NCI-H82 (cell line): ENCODE measurements around the gene CD7.

Source experiments
- DNase-seq: peaks from one replicate; lab custom pipeline; 2025; lab: John Stamatoyannopoulos, UW

Gene CD7

DNA sequence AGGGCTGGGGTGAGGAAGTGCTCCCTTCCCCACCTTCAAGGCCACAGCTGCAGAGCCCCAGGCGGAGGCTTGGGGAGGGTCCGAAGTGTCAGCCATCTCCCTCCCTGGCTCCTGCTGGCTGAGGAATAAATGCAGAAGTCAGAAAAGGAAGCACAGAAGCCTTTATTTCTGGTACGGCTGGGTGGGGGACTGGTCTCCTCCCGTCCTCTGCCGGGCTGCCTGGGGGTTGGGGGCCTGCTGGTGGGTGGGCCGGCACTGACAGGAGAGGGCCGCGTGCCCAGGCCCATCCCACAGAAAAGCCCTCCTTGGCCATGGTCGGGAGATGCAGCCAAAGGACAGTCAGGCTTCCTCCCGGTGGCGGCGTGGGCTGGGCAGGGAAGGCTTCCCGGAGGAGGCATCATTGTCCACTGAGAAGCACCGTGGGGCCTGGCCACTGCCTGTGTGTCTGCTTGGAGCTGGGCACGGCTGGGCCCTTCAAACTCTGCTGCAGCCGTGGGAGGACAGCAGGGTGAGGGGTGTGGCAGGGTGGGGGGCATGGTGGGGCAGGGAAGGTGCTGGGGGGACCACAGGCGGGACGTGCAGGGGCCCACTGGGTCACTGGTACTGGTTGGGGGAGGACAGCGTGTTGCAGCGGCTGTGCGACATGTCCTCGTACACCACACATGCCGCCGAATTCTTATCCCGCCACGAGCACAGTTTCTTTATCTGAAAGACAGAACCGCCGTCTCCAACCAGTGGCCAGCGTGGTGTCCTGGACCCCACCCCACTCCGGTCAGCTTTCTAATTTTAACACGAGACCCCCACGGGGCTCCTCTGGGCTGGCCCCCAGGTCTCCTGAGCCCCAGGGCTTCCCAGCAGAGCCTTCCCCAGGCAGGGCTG, 2.4 kb downstream of the CD7 start:
- DNase-seq, result no peak

DNA sequence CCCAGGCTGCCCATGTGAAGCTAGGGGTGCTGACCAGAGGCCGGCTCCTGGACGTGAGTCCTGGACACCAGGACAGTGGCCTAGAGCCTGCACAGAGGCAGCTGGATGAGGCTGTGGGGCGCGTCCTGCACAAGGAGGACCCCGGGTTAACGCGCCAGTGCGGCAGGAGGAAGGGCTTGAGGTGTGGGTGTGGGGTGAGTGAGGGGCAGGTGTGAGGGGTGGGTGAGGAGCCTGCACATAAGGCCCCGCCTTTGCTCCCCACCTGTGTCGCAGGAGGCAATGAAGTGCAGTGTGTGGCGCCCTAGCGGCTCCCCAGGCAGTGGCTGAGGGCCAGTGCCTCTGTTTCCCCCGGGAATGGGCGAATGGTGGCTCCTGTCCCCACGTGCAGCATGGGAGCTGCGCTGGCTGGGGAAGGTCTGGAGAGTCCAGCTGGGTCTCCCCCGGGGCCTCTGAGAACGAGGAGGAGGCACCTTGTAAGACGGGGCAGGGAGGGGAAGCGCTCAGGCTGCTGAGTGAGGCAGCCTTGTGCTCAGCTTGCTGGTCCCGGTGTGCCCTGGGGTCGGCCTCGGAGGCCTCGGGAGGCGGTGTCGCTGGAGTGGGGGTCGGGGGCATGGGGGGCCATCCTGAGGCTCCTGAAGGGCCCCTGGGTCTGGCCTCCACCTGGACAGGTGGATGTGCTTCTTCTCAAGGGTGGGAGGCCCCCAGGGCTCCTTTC, 3.2 kb downstream of the CD7 start:
- no peak for DNase-seq

DNA sequence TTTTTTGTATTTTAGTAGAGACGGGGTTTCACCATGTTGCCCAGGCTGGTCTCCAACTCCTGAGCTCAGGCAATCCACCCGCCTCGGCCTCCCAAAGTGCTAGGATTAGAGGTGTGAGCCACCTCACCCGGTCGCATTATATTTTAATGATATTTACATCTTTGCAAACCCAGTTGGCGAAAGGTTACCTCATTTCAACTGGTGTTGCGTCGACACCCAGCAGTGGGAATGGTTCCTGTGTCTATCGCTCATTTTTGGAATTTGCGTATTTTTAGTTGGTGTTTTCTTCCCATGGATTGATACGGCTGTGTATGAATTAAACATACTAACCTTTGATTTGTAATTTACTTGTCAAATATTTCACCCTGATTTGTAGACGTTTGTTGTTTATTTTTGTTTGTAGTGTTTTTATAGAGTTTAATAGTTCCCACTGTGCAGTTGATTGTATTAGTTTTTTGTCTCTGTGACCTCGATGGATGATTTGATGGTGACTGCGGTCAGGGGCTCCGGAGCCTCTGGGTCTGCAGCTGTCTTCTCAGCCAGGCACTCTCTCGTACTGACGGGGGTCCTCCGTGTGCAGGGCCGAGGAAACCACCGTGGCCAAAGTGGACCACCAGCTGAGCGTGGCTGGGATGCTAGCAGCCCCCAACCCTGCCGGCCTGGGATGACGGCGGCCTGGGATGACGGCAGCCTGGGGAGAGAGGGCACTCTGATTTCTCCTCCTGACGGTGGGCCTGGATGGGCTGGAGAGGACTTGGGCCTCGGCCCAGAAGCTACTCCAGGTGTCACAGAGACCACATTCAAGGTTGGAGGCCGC, 4.0 kb downstream of the CD7 start:
- no peak for DNase-seq

GRCh38 chr17:82311971-82312370, 5.4 kb downstream of the CD7 start:
- no peak for DNase-seq

DNA sequence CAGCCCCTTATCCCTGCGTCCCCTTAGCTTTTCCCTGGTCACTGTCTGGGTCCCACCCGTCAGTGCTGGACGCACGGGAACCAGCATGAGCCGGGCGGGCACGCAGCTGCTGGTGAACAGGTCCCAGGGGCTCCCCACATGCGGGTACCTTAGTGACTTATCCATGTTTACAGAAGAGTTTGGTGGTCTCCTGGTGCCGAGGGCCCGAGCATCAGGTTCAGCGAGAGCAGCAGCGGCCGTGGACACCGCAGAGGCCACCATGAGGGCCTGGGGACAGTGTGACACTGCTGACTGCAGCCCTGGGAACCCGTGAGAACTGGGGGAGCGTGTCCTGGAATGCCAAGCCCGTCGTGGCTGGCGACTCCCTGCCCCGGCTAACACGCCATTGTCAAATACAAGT, 6.5 kb downstream of the CD7 start:
- DNase-seq, result no peak

- DNase-seq, result no peak
Measured at GRCh38 chr17:82309656-82310570, 7.5 kb downstream of the CD7 start.

GRCh38 chr17:82305727-82306300, 11.6 kb downstream of the CD7 start:
- DNase-seq, result no peak

DNA sequence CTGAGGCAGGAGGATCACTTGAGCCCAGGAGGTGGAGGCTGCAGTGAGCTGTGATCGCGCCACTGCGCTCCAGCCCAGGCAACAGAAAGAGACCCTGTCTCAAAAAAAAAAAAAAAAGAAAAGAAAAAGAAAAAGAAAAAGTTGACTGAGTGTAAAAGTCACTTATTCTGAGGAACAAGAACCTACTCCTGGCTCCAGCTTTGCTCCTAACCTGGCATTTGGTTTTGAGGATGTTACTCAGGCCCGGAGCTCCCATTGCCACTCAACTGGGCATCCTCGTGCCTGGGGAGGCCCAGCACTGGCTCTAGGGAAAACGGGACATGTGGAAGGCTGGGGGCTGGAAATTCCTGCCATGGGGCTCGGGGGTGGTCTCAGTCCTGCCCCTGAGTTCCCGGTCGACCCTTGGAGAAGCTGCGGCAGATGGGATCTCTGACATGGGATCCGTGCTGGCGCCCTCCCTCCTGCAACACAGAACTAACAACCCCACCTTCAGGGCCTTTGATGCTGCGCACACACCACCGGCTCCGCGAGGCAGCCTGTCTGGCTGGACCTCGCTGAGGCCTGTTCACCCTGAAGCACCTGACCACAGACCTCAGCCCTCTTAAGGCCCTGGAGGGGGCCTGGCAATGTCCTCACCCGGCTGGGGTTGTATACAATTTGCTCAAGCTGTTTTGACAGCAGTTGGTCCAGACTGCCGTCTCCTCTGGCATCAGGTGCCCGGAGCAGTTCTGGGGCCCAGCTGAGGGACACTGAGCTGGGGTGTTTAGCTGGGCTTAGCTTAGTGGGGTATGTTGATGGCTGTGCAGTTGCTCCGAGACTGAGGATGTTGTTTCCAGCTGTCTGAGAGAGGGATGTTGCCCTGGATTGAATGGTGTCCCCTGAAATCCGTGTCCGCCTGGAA, 12.3 kb downstream of the CD7 start:
- DNase-seq, result peak; percentile 33

GRCh38 chr17:82303944-82304808, 13.2 kb downstream of the CD7 start:
- no peak for DNase-seq

DNA sequence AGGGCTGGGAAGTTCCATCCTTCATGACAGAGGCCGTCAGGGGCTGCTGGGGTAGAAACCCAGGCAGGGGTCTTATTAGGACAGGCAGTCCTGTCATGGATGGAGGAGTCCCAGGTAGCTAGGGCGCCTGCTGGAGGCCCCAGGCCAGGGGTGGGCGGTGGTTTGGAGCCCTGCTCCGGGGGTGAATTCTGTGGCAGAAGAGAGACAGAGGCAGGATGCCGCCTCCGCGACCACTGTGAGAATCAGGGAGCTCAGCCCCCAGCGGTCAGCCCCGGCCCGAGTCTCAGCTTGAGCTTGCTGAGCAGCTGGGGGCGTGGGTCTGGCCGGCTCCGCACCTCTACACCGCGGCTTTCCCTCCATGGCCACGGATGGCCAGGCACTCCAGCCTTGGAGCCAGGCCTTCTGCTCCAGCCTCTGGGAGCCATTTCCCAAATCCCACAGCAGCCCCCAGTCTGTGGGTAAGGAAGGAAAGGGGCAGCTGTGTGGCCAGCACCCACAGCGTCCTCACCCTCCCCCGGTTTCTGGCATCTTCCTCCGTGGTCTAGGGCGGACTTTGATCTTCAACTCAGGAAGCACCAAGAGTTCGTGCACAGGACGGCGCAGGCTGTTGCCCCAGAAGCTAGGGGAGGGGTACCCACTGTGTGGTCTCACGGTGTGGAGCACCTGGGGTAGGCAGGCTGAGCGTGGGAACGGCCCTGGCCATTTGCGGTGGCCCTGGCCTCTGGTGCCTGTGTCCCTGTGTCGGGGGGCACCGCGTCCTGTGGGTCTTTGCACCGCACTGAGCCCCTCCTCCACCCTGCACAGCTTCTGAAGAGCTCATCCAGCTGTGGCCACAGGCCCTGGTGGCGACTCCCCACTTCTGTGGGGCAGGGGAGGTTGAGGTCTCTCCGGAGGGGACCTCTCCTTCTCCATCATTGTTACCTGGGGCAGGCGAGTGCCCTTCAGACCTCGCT, 14.1 kb downstream of the CD7 start:
- no peak for DNase-seq

- DNase-seq, result no peak
Measured at GRCh38 chr17:82302568-82302963, 14.8 kb downstream of the CD7 start.

GRCh38 chr17:82301916-82302567, 15.4 kb downstream of the CD7 start:
- no peak for DNase-seq

DNA sequence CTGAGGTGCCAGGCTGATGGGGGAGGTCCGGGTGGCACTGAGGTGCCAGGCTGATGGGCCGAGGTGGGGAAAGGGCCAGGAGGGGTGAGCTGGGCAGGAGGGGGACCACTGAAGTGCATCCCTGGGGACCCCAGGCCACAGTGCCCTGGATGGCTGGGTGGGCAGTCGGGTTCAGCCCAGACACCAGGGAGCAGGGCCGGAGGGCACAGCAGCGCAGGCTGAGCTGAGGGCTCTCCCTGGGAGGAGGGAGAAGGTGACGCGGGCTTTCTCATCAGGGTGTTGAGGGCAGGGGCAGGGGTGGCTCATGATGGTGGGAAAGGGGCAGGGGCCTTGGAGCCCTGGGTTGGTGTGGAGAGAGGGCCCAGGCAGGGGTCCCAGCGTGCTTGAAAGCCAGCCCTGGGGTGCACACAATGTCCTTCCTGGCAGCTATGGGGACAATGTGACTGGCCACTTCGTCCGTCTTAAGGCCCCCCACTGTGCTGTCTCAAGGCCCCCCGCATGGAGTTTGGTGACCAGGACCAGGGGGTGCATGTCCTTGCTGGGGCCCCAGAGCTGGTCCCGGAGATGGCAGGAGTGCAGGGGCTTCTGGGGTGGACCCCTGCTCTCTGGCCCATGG, 16.0 kb downstream of the CD7 start:
- no peak for DNase-seq

- DNase-seq, result peak; percentile 63
Measured at GRCh38 chr17:82300707-82301270, 16.6 kb downstream of the CD7 start.

GRCh38 chr17:82300228-82300627, 17.2 kb downstream of the CD7 start:
- no peak for DNase-seq

GRCh38 chr17:82299452-82299851, 18.0 kb downstream of the CD7 start:
- no peak for DNase-seq
